ENCODE results near the gene TEX29.

Gene TEX29

DNA sequence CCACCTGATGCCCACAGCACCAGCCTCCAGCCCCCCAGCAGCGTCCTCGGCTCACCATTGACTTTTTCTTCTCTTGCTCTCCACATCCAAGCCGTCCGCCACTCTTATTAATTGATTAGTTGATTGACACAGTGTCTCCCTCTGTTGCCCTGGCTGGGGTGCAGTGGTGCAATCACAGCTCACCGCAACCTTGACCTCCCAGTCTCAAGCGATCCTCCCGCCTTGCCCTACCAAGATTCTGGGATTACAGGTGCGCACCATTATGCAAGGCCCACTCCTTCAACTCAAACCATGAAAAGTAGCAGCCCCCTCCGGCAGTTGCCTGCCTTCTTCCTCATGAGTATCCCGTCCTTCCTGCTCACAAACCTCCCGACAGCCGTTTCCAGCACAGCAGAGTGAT is 921 bp upstream of the TEX29 start:
- in situ Hi-C loops (cut with MboI; ENCODE audit: low sequenced_read_pairs, unreplicated experiment) = no loop called here
- TF ChIP-seq, protein P1, sequence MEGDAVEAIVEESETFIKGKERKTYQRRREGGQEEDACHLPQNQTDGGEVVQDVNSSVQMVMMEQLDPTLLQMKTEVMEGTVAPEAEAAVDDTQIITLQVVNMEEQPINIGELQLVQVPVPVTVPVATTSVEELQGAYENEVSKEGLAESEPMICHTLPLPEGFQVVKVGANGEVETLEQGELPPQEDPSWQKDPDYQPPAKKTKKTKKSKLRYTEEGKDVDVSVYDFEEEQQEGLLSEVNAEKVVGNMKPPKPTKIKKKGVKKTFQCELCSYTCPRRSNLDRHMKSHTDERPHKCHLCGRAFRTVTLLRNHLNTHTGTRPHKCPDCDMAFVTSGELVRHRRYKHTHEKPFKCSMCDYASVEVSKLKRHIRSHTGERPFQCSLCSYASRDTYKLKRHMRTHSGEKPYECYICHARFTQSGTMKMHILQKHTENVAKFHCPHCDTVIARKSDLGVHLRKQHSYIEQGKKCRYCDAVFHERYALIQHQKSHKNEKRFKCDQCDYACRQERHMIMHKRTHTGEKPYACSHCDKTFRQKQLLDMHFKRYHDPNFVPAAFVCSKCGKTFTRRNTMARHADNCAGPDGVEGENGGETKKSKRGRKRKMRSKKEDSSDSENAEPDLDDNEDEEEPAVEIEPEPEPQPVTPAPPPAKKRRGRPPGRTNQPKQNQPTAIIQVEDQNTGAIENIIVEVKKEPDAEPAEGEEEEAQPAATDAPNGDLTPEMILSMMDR (IDR thresholded peaks at IDR 0.05; ENCODE audit: borderline replicate concordance, control extremely low read depth, extremely low read depth, insufficient read depth, missing control alignments) = no peak
- no peak for DNase-seq (ENCODE audit: low spot score)

DNA sequence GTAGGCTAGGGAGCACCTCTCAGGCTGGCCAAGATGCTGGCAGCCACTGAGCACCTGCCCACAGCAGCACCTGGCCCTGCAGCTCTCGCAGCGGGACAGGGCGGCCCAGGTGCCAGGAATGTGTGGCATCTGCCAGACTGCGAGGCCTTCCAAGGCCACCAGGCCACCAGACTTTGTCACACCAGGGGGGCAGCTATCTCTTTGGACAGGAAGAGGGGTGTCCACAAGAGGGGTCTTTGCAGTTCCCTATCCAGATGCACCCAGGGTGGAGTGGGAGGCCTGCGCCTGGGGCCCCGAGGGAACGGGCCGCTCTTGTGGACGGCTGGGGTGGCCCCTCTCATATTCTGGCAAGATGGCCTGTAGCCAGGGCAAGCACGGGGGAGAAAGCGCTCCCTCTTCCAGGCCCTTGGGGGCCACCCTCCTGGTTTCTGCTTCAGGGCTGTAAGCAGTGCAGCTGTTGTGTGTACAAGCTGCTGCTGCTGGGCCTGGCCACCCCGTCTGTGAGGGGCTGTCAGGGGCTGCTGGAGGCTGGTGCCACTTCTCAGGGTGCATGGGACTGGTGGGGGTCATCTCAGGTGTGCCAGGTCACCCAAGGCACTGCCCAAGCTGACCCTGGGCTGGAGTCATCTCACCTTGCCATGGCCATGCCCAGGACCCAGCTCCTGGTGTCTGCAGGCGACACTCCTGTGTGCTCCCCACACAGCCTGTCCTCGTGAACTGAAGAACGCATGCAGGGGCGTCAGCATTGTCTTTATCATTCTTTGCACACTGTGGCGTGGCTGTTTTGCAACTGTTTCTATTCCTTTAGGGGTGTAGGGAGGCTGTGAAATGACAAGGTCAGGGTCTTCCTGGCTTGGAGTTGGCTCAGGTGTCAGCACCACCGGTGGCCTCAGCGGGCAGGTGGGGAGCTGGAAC is 1.8 kb downstream of the TEX29 start:
- in situ Hi-C loops (cut with MboI; ENCODE audit: low sequenced_read_pairs, unreplicated experiment) = no loop called here
- no peak for DNase-seq (ENCODE audit: low spot score)
- TF ChIP-seq, protein P1 (IDR thresholded peaks at IDR 0.05; ENCODE audit: borderline replicate concordance, control extremely low read depth, extremely low read depth, insufficient read depth, missing control alignments) = no peak

DNA sequence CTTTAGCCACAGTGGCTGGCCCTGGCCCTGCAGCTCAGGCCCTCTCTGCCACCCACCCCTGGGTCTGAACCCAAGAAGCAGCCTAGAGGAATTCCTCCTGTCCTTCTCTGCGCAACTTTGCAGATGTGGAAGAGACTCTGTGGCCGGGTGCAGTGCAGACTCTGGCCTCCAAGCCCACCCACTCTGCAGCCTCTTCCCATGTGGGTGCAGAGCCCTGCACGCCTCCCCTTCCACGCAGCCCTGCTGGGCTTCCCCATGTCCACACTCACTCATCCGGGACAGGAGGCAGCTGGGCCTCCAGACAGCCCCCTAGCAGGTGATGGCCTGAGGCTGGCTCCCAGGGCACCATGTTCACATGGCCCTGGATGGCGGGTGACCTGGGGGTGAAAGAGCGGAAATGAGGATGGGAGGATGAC is 2.5 kb downstream of the TEX29 start:
- in situ Hi-C loops (cut with MboI; ENCODE audit: low sequenced_read_pairs, unreplicated experiment) = no loop called here
- no peak for DNase-seq (ENCODE audit: low spot score)
- TF ChIP-seq, protein P1 (IDR thresholded peaks at IDR 0.05; ENCODE audit: borderline replicate concordance, control extremely low read depth, extremely low read depth, insufficient read depth, missing control alignments) = no peak

DNA sequence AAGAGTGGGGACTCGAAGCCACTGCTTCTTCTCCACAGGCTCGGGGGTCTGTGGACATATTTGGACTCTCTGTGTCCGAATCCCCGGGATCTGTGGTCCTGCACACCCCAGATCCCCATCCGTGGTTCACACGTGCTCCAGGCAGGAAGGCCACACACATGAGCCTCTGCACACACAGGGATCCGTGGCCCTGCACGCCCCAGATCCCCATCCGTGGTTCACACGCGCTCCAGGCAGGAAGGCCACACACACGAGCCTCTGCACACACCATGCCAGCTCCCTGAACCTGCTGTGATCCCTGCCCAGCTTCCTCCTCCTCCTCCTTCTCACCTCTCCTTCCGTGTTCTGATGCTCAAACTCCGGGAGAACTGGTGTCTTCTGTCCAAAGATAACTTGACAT is 3.1 kb downstream of the TEX29 start:
- in situ Hi-C loops (cut with MboI; ENCODE audit: low sequenced_read_pairs, unreplicated experiment) = no loop called here
- TF ChIP-seq, protein P1 (IDR thresholded peaks at IDR 0.05; ENCODE audit: borderline replicate concordance, control extremely low read depth, extremely low read depth, insufficient read depth, missing control alignments) = no peak
- no peak for DNase-seq (ENCODE audit: low spot score)

DNA sequence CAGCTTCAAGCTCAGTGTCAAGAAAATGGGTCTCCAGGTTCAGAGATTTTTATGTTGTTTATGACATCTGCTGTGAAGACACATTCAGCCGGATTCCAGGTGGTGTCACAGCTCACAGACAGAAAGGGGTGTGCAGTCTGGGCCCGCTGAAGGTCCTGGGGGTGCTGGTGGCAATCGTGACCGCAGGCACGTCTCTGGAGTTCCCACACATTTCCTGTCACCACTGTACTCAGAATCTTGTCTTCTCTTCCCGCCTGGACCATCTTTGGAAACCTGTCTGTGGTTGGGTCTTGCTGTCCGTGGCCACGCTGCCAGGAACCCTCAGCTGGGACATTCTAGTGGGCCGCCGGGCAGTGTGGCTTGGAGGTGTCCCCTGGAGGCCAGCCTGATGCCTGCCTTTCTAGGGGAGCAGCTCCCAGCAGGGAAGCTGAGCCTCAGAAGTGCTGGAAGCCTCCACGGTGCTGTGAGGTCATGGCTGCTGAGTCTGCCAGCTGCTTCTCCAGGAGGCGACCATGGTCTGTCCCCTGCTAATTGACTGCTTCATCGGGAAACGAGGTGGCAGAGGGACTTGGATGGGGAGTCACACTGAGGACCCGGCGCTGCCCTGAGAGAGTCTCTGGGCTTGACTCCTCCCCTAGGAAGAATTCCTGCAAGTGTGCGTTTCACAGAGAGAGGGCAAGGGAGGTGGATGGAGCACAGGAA is 3.7 kb downstream of the TEX29 start:
- TF ChIP-seq, protein P1 (IDR thresholded peaks at IDR 0.05; ENCODE audit: borderline replicate concordance, control extremely low read depth, extremely low read depth, insufficient read depth, missing control alignments) = no peak
- DNase-seq (ENCODE audit: low spot score) = no peak
- in situ Hi-C loops (cut with MboI; ENCODE audit: low sequenced_read_pairs, unreplicated experiment) = no loop called here

DNA sequence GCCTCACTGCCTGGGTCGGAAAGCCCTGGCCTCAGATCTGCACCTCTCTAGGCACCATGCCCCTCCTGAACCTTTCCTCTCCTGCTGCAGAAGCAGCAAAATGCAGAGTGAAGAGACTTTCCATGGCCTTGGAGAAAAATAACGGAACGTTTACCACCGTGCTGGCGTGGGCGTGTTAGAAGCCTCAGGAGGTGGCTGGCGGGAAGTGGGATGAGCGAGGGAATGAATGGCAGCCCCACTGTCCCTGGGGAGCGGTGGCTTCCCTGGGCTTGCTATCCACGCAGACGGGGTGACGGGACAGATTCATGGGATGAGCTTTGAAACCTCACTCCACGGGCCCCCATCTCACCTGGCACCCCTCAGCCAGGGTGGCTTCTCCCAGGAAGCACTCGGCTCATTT is 4.3 kb downstream of the TEX29 start:
- in situ Hi-C loops (cut with MboI; ENCODE audit: low sequenced_read_pairs, unreplicated experiment) = no loop called here

More for the DNA sequence above, 4.3 kb downstream of the TEX29 start:
- TF ChIP-seq, protein P1 (IDR thresholded peaks at IDR 0.05; ENCODE audit: borderline replicate concordance, control extremely low read depth, extremely low read depth, insufficient read depth, missing control alignments) = no peak
- peak; percentile 32 for DNase-seq (ENCODE audit: low spot score)

All from GM13976 (cell line).